ENCODE results near the gene SDR9C7.
"Not testable (repeated sequence)": the region's sequence is repeated elsewhere in the genome, so short reads cannot be mapped to it uniquely, and the experiment has no call there.

Gene SDR9C7

DNA sequence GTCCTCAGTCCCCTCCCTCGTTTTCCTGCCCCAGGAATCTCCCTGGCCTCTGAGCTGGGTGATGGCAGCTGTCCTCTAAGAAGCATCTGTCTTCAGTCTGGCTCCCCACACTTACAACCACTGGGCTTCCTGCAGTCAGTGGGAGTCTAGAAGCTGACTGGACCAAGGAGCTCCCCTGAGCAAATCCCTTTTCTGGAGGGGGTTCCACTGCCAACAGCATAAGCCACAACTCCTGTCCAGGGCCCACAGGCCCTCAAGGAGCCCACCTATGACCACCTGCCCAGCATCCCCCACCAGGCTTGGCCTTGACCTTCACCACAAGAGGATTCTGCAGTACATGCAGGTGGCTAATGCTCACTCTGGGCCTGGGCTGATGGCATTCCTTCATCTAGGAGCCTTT, 19.1 kb upstream of the SDR9C7 start:
- DNase-seq (ENCODE audit: low read depth in 2 of 2) = no peak

DNA sequence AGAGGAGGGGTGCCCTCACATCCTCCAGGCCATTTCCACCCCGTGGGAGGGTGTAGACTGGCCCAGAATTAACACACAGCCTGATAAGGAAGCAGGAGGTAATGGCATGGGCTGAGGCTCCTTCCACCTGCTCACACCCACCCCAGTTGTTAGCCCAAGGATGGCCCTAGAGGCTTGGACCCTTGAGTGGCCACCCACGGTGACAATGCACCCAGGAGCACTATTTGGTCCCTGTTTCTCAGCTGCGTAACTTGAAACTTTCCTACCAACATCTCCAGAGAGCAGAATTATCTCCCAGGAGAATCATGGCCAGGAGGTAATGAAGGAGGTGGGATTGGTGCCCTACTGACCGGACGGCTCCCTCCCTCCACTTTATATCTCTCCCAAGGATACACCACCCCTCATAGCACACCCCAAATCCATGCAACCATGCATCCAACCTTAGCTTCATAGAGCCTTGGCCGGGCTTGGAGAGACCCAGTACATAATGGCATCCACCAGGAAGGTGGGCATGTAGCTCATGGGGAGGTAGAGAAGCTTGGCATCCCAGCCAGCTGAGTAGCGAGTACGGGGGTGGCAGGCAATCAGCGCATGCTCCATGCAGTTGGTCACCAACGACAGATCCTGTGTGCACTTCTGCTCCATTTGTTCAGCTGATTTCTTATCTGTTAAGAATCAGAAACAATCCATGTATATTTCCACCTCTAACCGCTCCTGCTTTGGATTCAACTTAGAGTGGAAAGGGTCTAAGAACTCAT, 17.6 kb upstream of the SDR9C7 start:
- DNase-seq (ENCODE audit: low read depth in 2 of 2) = no peak

DNA sequence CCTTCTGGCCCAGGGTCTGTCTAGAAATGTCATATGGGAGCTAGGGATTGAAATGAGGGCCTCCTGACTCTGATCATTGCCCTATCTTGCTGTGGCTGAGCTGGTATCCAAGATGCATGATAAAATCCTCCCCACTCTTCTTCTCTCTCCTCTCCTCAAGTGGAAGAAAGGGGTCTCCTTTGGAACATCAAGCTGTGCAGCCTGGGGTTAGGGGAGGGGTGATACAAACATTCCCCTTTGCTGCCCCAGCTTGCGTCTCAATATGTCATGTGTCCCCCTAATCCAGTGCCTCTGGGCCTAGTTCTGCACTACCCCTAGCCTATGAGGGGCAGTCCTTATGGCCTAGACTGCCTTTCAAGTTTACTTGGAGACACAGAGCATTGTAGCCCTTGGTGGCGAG, 14.7 kb upstream of the SDR9C7 start:
- no peak for DNase-seq (ENCODE audit: low read depth in 2 of 2)

DNA sequence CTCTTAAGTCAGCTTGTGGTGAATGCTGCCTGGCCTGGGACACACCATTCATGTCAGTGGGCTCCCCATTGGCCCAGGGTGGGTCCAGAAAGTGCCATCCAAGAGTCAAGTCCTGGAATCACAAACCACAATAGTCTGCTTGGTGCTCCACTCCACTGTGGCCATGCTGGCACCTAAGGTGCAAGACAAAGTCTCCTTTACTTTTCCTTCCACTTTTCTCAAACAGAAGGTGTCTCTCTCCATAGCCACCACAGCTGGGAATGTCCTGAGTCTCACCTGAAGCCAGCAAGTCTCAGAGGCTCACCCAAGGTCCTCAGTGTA, 14.2 kb upstream of the SDR9C7 start:
- DNase-seq (ENCODE audit: low read depth in 2 of 2) = no peak

DNA sequence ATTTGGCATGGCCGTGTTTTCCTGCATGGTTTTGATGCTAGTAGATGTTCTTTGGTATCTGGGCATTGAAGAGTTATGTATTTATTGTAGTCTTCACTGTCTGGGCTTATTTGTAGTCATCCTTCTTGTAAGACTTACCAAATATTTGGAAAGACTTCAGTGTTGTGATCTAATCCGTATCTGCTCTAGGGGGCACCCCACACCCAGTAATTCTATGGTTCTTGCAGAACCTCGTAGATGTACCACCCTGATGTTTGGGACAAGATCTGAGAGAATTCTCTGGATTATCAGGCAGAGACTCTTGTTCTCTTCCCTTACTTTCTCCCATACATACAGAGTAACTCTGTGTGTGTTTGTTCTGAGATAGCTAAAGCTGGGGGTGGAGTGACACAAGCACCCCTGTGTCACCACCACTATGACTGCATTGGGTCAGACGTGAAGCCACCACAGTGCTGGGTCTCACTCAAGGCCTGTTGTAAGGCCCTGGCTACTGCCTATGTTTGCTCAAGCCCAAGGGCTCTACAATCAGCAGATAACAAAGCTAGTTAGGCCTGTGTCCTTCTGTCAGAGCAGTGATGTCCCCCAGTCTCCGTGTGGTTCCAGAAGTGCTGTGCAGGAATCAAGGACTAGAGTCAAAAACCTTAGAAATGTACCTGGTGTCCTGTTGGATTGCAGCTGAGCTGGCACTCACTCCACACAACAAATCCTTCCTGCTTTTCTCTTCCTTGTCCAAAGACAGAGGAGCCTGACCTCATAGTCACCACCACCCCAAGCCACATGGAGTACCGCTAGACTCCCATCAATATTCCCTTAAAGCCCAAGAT, 13.6 kb upstream of the SDR9C7 start:
- DNase-seq (ENCODE audit: low read depth in 2 of 2) = no peak

DNA sequence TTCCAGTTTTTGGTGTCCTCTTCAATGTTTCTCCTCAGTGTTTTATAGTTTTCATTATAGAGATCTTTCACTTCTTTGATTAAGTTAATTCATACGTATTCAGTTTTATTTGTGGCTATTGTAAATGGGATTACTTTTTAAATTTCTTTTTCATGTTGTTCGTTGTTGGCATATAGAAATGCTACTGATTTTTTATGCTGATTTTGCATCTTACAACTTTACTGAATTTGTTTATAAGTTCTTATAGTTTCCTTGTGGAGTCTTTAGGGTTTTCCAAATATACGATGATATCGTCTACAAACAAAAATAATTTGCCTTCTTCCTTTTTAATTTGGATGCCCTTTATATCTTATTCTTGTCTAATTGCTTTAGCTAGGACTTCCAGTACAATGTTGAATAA, 9.7 kb upstream of the SDR9C7 start:
- no peak for DNase-seq (ENCODE audit: low read depth in 2 of 2)

DNA sequence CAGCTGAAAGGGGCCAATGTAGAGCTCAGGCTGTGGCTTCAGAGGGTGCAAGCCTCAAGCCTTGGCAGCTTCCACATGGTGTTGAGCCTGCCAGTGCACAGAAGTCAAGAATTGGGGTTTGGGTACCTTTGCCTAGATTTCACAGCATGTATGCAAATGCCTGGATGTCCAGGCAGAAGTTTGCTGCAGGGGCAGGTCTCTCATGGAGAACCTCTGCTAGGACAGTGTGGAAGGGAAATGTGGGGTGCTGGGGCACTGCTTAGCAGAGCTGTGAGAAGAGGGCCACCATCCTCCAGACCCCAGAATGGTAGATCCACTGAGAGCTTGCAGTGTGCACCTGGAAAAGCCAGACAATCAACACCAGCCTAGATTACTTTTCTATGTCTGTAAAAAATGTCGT, 9.2 kb upstream of the SDR9C7 start:
- not testable (repeated sequence) for DNase-seq (ENCODE audit: low read depth in 2 of 2)

DNA sequence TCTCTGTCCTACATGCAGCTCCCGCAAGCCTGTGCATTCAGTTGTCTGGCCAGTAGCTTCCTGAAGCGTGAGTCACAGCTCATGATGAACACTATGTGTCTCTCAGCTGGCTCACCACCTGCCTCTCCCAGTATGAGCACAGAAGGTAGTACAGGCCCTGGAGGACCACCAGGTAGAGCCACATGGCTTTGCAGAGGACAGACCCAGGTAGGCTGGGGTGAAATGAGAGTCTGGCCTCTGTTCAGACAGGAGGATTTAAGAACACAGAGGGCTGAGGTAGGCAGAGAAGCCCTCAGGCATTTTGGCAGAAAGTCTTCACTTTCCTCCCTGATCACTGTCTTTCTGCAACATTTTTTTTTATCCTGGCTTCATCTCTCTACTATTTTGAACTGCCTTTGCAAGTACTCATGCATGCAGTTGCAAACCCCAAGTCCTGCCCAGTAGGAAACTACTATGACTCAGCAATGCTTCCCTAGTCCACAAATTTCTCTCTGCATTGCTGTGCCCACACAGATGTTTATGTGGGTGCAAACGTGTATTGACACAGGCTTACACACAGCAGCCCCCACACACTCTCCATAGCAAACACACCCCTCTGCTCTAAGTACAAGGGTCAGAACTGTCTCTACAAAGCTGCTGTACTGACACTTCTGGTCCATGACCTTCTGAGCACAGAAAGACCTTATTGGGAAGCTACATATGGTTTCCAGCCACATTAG, 7.2 kb upstream of the SDR9C7 start:
- DNase-seq (ENCODE audit: low read depth in 2 of 2) = no peak

DNA sequence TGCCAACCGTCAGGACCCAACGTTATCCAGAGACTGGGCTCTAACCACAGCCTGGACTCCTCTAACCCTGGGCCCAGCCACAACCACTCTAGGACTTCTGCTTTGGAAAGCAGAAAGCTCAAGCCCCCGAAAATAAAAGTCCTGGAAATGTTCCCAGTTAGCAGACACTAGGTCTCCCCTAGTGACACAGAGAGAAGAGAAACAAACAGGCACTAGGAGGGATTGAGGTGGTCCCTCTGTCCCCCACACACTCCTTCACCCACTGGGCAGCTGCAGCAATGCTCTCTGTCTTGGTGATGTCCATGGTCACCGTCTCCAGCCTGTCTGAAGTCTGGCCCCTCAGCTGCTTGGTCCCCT, 6.7 kb upstream of the SDR9C7 start:
- not testable (repeated sequence) for DNase-seq (ENCODE audit: low read depth in 2 of 2)

DNA sequence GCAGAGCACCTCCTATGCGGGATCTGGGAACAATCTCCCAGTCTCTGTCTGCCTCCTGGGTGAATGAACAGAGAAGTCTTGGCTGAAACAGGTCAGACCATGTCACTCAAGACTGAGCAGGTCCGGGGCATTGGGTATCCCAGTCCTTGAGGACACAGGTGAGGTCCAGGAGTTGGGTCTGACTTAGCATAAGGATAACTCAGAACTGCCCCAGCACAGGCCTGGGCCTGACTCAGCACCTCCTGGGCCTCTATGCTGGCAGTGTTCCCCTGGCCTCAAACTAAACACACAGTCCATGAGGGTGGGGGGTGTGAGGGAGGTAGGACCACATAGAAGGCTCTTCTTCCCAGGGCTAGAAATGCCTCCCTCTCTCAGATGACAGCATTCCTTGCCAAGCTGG, 1.5 kb upstream of the SDR9C7 start:
- no peak for DNase-seq (ENCODE audit: low read depth in 2 of 2)

DNA sequence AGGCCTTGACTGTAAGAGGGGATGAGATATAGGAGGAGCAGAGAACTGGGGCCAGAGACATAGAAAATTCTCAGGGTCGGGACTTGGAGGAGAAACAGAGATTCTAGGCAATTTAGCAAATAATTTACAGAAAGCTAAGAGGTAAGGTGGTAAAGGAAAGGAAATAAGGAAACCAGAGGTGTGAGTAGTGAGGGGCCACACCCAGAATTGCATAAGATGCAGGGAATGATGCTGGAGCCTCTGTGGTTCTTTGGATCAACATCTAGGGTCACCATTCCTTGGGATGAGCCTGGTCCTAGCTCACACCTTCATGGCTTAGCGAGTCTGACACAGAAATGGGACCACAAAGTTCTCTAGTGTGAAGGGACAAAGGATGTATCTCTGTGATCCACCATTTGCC, 949 bp upstream of the SDR9C7 start:
- DNase-seq (ENCODE audit: low read depth in 2 of 2) = no peak

DNA sequence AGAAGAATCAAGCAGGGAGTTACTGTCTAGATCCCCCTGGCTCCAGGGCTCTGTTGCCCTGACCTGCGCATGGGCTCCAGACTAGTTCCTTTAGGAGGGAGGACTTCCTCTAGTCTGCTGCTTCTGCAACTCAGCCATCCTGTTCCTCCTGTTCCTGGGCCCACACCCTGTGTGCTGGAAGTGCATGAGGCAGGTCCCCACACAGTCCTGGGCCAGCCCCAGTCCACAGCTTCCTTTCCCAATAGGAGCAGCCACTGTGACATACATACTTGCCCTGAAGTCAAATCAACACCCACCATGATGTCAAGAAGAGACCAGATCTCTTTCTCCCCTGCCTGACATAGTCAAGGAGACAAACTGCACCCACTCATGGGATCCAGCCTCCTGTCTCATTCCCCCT, 1.3 kb downstream of the SDR9C7 start:
- DNase-seq (ENCODE audit: low read depth in 2 of 2) = no peak

DNA sequence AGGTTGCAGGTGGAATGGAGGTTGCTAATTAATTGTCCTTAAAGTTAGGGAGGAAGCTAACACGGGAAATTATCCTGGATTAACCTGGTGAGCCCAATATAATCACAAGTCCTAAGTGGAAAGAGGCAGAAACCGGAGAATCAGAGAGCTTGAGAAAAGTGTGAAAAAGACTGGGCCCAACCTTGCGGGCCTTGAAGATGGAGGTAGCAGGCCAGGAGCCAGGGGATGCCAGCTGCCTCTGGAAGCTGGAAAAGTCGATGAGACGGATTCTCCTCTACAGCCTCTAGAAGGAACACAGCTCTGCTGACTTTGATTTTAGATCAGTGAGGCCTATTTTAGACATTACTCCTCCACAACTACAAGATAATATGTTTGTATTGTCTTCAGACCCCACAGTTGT, 2.1 kb downstream of the SDR9C7 start:
- DNase-seq (ENCODE audit: low read depth in 2 of 2) = no peak

DNA sequence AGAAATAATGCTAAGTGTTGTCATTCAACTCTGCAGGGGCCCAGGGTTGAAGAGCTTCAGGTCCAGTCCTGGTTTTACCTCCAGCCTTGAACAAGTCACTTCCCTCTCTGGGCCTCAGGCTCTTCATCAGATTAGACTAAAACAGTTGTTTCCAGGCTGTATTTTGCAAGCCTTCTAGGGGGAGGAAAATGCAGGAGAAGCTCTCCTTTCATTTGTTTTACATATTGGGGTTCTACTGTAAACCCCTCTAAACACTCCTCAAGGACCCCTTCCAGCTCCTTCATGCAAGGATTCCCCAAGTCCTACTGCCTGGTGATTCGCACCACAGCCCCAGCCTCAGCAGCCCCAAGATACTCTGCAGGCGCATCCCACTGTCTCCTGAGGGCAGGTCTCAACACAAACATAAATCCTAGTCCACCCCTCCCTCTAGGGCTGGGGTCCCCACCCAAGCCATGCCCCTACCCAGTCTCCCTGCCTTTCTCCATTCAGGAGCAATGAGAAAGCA, 2.7 kb downstream of the SDR9C7 start:
- no peak for DNase-seq (ENCODE audit: low read depth in 2 of 2)

DNA sequence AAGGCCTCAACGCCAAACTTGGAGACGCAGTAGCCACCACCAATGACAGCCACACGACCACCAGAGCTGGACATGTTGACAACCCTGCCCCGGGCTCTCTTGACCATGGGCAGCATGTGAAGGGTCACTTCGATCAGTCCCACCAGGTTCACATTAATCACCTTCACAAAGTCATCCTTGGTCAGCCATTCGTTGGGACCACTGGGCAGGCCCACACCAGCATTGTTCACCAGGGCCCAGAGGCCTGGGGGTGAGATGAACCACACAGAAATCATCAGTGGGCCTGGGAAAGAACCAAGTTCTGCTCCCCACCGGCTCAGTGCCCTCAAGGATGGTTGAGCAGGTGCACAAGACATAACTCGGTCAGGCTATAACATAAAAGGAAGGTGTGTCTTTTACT, 4.0 kb downstream of the SDR9C7 start:
- DNase-seq (ENCODE audit: low read depth in 2 of 2) = no peak

DNA sequence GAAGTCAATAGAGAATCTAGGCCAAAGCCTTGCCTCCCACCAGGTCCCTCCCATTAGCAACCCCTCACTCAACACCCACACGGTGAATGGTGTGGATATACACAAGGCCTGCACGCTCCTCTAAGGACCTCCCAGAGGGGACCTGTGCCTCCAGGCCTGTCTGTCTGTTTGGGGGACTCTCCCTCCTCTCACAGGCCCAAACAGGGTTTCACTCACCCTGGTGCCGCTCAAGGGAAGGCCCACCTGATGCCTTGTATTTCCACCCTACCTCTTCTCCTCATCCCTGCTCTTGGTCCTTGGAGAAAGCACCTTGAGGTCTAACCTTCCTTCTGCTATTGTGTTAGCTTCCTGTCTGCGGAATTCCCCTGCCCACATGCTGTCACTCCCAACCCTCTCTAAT, 4.4 kb downstream of the SDR9C7 start:
- no peak for DNase-seq (ENCODE audit: low read depth in 2 of 2)

DNA sequence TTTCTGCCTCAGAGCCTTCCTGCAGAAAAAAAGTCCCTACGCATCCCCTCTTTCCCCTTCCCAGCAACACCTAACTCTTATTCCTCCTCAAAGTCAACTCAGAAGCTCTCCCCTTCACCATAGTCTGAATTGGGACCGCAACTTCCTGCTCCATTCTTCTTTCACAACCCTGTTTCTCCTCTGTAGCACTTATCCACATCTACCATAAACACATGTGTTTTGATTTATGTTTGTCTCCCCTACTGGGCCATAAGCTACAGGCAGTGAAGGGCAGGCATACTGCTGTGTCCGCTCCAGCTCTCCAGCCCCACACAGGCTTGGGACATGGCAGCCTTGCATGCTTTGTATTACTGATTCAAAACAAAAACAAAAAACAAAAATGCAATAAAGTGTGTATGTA, 5.9 kb downstream of the SDR9C7 start:
- DNase-seq (ENCODE audit: low read depth in 2 of 2) = no peak

DNA sequence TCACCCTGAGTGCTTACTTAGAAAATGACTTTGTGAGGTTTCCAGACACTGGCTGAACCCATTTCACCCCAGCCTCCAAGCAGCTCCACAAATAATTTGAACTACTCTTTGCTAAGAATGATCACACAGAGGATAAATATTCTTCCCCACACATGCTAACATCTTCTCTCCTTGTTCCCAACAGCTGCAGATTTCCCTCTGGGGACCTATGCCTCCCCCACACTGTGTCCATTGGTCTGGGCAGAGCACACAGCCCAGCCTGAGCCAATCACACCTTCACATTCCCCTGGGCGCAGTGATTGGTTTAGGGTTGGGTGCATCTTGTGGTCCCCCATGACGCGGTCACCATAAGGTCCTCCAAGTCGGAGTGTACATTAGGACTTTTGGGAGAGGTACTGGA, 6.9 kb downstream of the SDR9C7 start:
- no peak for DNase-seq (ENCODE audit: low read depth in 2 of 2)

DNA sequence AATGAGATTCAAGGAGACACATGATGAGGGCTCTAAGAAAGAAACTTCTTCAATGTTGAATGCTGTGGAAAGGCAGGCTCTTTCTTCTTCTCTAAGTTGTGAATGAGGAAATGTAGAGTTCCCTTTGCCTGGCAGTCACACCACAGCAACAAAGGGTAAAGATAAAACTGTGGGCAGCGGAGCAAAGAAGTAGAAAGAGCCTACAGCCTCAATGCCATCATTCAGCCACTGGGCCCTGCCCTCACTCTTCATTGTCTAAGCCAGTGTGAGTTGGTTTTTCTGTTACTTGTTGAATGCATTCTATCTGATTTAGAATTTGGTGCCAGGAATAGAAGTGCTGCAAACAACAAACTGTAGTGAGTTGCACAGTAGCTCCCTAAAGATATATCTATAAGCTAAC, 12.2 kb downstream of the SDR9C7 start:
- no peak for DNase-seq (ENCODE audit: low read depth in 2 of 2)

DNA sequence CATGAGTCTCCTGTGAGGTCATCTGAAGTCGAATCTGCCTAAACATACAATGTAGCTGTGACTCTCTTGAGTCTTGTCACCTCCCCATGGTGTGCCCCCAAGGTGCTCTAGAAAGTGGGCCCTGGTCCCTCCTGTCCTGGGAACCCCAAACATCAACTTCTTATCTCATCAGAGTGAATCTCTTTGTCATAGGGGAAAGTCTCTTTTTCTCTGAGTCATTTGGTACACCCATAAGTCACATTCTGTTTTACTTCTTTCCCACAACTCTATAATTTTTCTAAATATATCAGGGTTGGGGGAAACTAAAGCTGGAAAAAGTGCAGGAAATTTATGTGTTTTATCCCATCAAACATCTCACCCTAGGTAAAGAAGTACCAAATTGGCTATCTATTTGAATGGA, 12.9 kb downstream of the SDR9C7 start:
- DNase-seq (ENCODE audit: low read depth in 2 of 2) = no peak

DNA sequence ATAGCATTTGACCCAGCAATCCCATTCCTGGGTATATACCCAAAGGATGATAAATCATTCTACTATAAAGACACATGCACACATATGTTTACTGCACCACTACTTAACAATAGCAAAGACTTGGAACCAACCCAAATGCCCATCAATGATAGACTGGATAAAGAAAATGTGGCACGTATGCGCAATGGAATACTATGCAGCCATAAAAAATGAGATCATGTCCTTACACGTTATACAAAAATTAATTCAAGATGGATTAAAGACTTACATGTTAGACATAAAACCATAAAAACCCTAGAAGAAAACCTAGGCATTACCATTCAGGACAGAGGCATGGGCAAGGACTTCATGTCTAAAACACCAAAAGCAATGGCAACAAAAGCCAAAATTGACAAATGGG, 16.1 kb downstream of the SDR9C7 start:
- not testable (repeated sequence) for DNase-seq (ENCODE audit: low read depth in 2 of 2)

DNA sequence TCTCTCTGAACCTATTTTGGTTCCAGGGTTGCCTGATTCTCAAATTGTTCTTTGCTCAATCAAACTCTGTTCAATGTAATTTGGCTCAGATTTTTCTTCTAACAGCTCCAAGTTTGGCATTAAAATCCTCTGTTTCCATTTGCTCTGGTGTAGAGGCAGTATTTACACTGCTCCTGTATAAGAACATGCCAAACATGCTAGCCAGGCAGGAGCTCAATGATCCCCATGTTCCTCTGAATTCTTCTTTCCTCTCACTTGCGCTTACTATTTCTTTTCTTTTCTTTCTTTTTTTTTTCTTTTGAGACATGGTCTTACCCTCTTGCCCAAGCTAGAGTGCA, 17.2 kb downstream of the SDR9C7 start:
- DNase-seq (ENCODE audit: low read depth in 2 of 2) = no peak

All from stimulated activated CD8-positive, alpha-beta memory T cell treated with anti-CD3 and anti-CD28 coated beads, Interleukin-2, amount 100 ng/mL, for 48 hours (primary cell).